HCT116 (cell line): ENCODE measurements around the gene ADGRL3. TPM values are rescaled to one million over a fixed set of nuclear protein-coding genes. Genes with fewer than 3 reads are reported as not detected.

Experiments used
- ATAC-seq: fragments of 200-7000 bp; cut with Tn5 transposase; 2 replicates; pipeline ENCODE4 v1.9.1; 2020; ENCODE audit warnings: mild to moderate bottlenecking, moderate library complexity
- BruUV-seq: library from RNA; stranded (reverse); fragments of 400-500 nt; replicated peaks from 2 replicates; lab custom pipeline; 2021; lab: Mats Ljungman, UMichigan
- CTCF ChIA-PET: fragments of 300-600 bp; sonication (Branson Sonifier 250); formaldehyde crosslinking; loops from one replicate; lab custom pipeline; 2021; ENCODE audit warnings: antibody characterized with exemption; lab: Charles Lee
- POLR2A ChIA-PET: fragments of 300-600, 350-600 bp; sonication (Branson Sonifier 250); formaldehyde crosslinking; loops from one replicate; lab custom pipeline; 2021; ENCODE audit warnings: antibody characterized with exemption; lab: Charles Lee
- RAD21 ChIA-PET, 2 experiments: fragments of 300-600 bp; sonication (Branson Sonifier 250); formaldehyde crosslinking; loops; one replicate each; lab custom pipeline; 2023; ENCODE audit warnings: low total read pairs in 2 of 2; ENCODE audit not compliant: uncharacterized antibody in 2 of 2, unreplicated experiment in 2 of 2, low non-redundant PET in 1 of 2; lab: Charles Lee
- DNase-seq: peaks from one replicate; pipeline ENCODE4 v3.0.0-alpha.2; 2010; ENCODE audit warnings: low read depth, low spot score
- H2AFZ ChIP-seq: fragments of 200-600 bp; shearing (Covaris generic), sonication (generic); 2 replicates; pipeline ENCODE4 v1.6.1; 2017; ENCODE audit warnings: low read depth, mixed run types, mixed read lengths, antibody characterized with exemption, low read length; ENCODE audit not compliant: poor library complexity, severe bottlenecking
- H3K27ac ChIP-seq: 2 replicates; pipeline ENCODE4 v1.5.1; 2012; ENCODE audit warnings: low read depth, low read length
- H3K27me3 ChIP-seq: fragments of 200-600 bp; sonication (generic); 2 replicates; pipeline ENCODE4 v1.6.1; 2016; ENCODE audit warnings: mixed run types, low read length, mixed read lengths; ENCODE audit not compliant: insufficient read depth
- H3K36me3 ChIP-seq, 2 experiments: fragments of 200-500 bp in 1 of 2; fragments of 200-600 bp in 1 of 2; sonication (Bioruptor generic) in 1 of 2; sonication (generic) in 1 of 2; 2 replicates each; pipeline versions ENCODE4 v1.5.1 to v1.6.1; 2014 to 2016; ENCODE audit warnings: low read length in 2 of 2, inconsistent platforms in 1 of 2, mixed read lengths in 1 of 2, mixed run types in 1 of 2; ENCODE audit not compliant: insufficient read depth in 2 of 2, control insufficient read depth in 1 of 2
- H3K4me1 ChIP-seq, 2 experiments: fragments of 200-600 bp in 1 of 2; sonication (generic) in 1 of 2; 2 replicates each; pipeline versions ENCODE4 v1.5.1 to v1.6.1; 2012 to 2017; ENCODE audit warnings: low read length in 2 of 2, inconsistent platforms in 1 of 2, mild to moderate bottlenecking in 1 of 2, mixed read lengths in 1 of 2, mixed run types in 1 of 2, moderate library complexity in 1 of 2; ENCODE audit not compliant: insufficient read depth in 2 of 2, control insufficient read depth in 1 of 2
- H3K4me2 ChIP-seq: fragments of 200-600 bp; sonication (generic); 2 replicates; pipeline ENCODE4 v1.6.1; 2017; ENCODE audit warnings: mixed run types, low read length, mixed read lengths
- H3K4me3 ChIP-seq, 2 experiments: fragments of 200-600 bp in 1 of 2; sonication (generic) in 1 of 2; replicated peaks in 1 of 2; 2 replicates each; pipeline ENCODE4 v1.5.1; 2011 to 2016; ENCODE audit warnings: low read length in 2 of 2, control low read depth in 1 of 2, low read depth in 1 of 2, mild to moderate bottlenecking in 1 of 2, mixed read lengths in 1 of 2, mixed run types in 1 of 2
- H3K79me2 ChIP-seq: fragments of 200-600 bp; sonication (generic); 2 replicates; pipeline ENCODE4 v1.6.1; 2017; ENCODE audit warnings: mild to moderate bottlenecking, mixed run types, low read length, moderate library complexity, mixed read lengths; ENCODE audit not compliant: insufficient read depth
- H3K9ac ChIP-seq: fragments of 200-600 bp; sonication (generic); 2 replicates; pipeline ENCODE4 v1.6.1; 2016; ENCODE audit warnings: low read length, mixed read lengths
- H3K9me2 ChIP-seq: fragments of 200-600 bp; sonication (generic), shearing (Covaris generic); 2 replicates; pipeline ENCODE4 v1.6.1; 2017; ENCODE audit warnings: mixed run types, mild to moderate bottlenecking, moderate library complexity; ENCODE audit not compliant: insufficient read depth
- H3K9me3 ChIP-seq, 2 experiments: fragments of 200-500 bp in 1 of 2; fragments of 200-600 bp in 1 of 2; sonication (Bioruptor generic) in 1 of 2; sonication (generic) in 1 of 2; 2 replicates each; pipeline ENCODE4 v1.6.1; 2014 to 2017; ENCODE audit warnings: low read length in 2 of 2, mixed read lengths in 2 of 2, inconsistent platforms in 1 of 2, low read depth in 1 of 2, mild to moderate bottlenecking in 1 of 2, mixed run types in 1 of 2, moderate library complexity in 1 of 2; ENCODE audit not compliant: control insufficient read depth in 1 of 2, insufficient read depth in 1 of 2
- H4K20me1 ChIP-seq: fragments of 200-600 bp; sonication (generic), shearing (Covaris generic); 2 replicates; pipeline ENCODE4 v1.6.1; 2017; ENCODE audit warnings: mixed run types, mild to moderate bottlenecking, moderate library complexity; ENCODE audit not compliant: insufficient read depth
- EZH2 ChIP-seq: fragments of 200-600 bp; sonication (generic); IDR thresholded peaks from 2 replicates; pipeline ENCODE4 v1.6.1; 2017; ENCODE audit warnings: antibody characterized with exemption, mixed run types
- RAD21 ChIP-seq: IDR thresholded peaks from 2 replicates; pipeline ENCODE4 v1.6.1; 2012; ENCODE audit warnings: low read depth, mild to moderate bottlenecking
- YY1 ChIP-seq: IDR thresholded peaks from 2 replicates; pipeline ENCODE4 v1.6.1; 2011; ENCODE audit warnings: low read length, low read depth, moderate library complexity, mild to moderate bottlenecking; ENCODE audit not compliant: insufficient replicate concordance; ENCODE audit errors: extremely low read depth
- ZFX ChIP-seq: fragments of 450-650 bp; IDR thresholded peaks from 2 replicates; pipeline ENCODE4 v1.6.1; 2017
- intact Hi-C: fragments of 100-400 bp; cut with micrococcal nuclease; formaldehyde crosslinking; loops from 2 replicates; pipeline ENCODE4 v1.10.0; 2022
- total RNA-seq: library from RNA; stranded (reverse); gene quantifications from one replicate; pipeline ENCODE4 v1.2.1, GENCODE V29; 2021; ENCODE audit not compliant: unreplicated experiment
- TF ChIP-seq, protein P1 (sequence below): IDR thresholded peaks from 2 replicates; pipeline ENCODE4 v1.6.1; 2011; ENCODE audit warnings: mild to moderate bottlenecking, low read length, moderate library complexity; ENCODE audit not compliant: insufficient replicate concordance; ENCODE audit errors: extremely low read depth
- TF ChIP-seq, protein P2 (sequence below): IDR thresholded peaks from 2 replicates; pipeline ENCODE4 v1.6.1; 2012; ENCODE audit warnings: low read depth

Gene ADGRL3
- total RNA-seq, 1 experiment from 2014 or later = not detected

DNA sequence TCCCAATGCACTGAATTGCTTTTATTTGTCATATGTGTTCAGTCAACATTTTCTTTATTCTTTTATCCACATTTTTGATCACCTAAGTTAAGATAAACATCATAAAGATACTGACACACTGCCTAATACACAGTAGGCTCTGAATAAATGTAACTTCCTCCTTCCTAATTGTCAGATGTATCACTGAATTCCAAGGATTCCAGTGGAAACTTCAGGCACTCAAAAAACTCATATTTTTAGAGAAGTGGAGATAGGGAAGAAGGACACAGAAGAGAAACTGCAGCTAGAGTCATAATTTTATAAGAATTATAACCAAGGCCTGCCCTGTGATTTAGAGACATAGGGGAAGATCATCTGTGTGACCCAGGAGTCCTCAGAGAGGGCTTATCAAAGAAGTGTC is 753.3 kb downstream of the ADGRL3 start:
- no peak overlapping the region for H3K4me2 ChIP-seq
- no peak overlapping the region for H3K27ac ChIP-seq
- no peaks in the 10 kb centered on the region for H4K20me1 ChIP-seq
- H3K4me1 ChIP-seq = no peaks in the 10 kb centered on the region
- no peak overlapping the region for H3K9ac ChIP-seq
- H2AFZ ChIP-seq = no peak overlapping the region
- H3K79me2 ChIP-seq = no peaks in the 10 kb centered on the region
- intact Hi-C loops = no loop called here
- TF ChIP-seq, protein P1, sequence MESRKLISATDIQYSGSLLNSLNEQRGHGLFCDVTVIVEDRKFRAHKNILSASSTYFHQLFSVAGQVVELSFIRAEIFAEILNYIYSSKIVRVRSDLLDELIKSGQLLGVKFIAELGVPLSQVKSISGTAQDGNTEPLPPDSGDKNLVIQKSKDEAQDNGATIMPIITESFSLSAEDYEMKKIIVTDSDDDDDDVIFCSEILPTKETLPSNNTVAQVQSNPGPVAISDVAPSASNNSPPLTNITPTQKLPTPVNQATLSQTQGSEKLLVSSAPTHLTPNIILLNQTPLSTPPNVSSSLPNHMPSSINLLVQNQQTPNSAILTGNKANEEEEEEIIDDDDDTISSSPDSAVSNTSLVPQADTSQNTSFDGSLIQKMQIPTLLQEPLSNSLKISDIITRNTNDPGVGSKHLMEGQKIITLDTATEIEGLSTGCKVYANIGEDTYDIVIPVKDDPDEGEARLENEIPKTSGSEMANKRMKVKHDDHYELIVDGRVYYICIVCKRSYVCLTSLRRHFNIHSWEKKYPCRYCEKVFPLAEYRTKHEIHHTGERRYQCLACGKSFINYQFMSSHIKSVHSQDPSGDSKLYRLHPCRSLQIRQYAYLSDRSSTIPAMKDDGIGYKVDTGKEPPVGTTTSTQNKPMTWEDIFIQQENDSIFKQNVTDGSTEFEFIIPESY = no peak
- no peak for TF ChIP-seq EZH2
- BruUV-seq = no TSS peak
- ChIA-PET CTCF (no interaction called here), POLR2A (no interaction called here), RAD21 (no interaction called here)
- ATAC-seq (no peak), DNase-seq (no peak)
- no peak overlapping the region for H3K4me3 ChIP-seq
- H3K36me3 ChIP-seq = no peaks in the 10 kb centered on the region
- H3K9me2 ChIP-seq = no peaks in the 10 kb centered on the region
- H3K27me3 ChIP-seq = no peaks in the 10 kb centered on the region
- peaks cover 4 to 21% of the 10 kb centered on the region in 2 experiments; a peak in 2 of 4 replicates for H3K9me3 ChIP-seq

DNA sequence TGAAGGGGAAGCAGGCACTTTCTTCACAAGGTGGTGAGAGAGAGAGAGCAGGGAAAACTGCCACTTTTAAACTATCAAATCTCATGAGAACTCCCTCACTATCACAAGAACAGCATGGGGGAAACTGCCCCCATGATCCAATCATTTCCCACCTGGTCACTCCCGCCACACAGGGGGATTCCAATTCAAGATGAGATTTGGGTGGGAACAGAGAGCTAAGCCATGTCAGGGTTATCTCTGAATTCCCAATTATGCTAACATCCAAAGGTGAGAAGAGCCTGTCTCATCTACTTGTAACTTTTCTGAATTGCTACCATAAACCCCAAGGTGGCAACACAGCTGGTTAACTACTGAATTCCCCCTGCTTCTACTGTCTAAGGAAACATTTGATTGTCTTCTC is 758.5 kb downstream of the ADGRL3 start:
- Histone ChIP-seq H3K4me3 (no peak overlapping the region), H3K4me2 (no peak overlapping the region), H3K4me1 (no peaks in the 10 kb centered on the region), H4K20me1 (no peaks in the 10 kb centered on the region), H3K9me3 (peaks cover 8 to 19% of the 10 kb centered on the region in 2 experiments; a peak in 2 of 4 replicates), H3K9ac (no peak overlapping the region), H3K36me3 (no peaks in the 10 kb centered on the region), H3K27ac (no peak overlapping the region), H3K9me2 (no peaks in the 10 kb centered on the region), H3K79me2 (no peaks in the 10 kb centered on the region), H3K27me3 (no peaks in the 10 kb centered on the region), H2AFZ (no peak overlapping the region)
- ChIA-PET CTCF (no interaction called here), RAD21 (no interaction called here), POLR2A (no interaction called here)
- intact Hi-C loops = no loop called here
- no peak for DNase-seq
- BruUV-seq = no TSS peak
- ATAC-seq = no peak
- TF ChIP-seq, protein P2, sequence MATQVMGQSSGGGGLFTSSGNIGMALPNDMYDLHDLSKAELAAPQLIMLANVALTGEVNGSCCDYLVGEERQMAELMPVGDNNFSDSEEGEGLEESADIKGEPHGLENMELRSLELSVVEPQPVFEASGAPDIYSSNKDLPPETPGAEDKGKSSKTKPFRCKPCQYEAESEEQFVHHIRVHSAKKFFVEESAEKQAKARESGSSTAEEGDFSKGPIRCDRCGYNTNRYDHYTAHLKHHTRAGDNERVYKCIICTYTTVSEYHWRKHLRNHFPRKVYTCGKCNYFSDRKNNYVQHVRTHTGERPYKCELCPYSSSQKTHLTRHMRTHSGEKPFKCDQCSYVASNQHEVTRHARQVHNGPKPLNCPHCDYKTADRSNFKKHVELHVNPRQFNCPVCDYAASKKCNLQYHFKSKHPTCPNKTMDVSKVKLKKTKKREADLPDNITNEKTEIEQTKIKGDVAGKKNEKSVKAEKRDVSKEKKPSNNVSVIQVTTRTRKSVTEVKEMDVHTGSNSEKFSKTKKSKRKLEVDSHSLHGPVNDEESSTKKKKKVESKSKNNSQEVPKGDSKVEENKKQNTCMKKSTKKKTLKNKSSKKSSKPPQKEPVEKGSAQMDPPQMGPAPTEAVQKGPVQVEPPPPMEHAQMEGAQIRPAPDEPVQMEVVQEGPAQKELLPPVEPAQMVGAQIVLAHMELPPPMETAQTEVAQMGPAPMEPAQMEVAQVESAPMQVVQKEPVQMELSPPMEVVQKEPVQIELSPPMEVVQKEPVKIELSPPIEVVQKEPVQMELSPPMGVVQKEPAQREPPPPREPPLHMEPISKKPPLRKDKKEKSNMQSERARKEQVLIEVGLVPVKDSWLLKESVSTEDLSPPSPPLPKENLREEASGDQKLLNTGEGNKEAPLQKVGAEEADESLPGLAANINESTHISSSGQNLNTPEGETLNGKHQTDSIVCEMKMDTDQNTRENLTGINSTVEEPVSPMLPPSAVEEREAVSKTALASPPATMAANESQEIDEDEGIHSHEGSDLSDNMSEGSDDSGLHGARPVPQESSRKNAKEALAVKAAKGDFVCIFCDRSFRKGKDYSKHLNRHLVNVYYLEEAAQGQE = no peak
- no peak for TF ChIP-seq YY1
- TF ChIP-seq EZH2 = no peak
- TF ChIP-seq ZFX = no peak
- no peak for TF ChIP-seq RAD21
